ENCODE results near the gene PNPLA1. TPM values are rescaled to one million over a fixed set of nuclear protein-coding genes. Genes with fewer than 3 reads are reported as not detected.
A peak's percentile ranks its signal among the peaks of the same experiment; 100 is the strongest.

PNPLA1 gene
- polyA plus RNA-seq, 3 donors = 3.5 to 3.9 (median 3.8) TPM

DNA sequence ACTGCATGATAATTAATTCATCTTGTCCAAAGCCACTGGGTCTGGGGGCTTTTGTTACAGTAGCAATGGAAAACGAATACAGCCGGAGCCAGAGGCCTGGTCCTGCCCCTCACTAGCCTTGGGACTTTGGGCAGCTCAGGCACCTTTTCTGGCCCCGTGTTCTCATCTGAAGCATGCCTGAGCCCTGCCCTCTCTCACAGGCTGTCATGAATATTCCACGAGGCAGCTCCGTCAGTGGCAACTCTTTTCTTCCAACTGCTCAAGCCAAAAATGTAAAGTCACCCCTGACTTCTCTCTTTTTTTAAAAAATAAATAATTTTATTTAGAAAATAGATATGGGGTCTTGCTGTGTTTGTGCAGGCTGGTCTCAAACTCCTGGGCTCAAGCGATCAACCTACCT lies 61.5 kb downstream of the PNPLA1 start:
- H3K27me3 ChIP-seq (ENCODE audit: control insufficient read depth in 2 of 2, insufficient read depth in 2 of 2, low read length in 2 of 2) = peaks cover 7 to 16% of the 10 kb centered on the region in 2 donors
- TF ChIP-seq, protein P1, sequence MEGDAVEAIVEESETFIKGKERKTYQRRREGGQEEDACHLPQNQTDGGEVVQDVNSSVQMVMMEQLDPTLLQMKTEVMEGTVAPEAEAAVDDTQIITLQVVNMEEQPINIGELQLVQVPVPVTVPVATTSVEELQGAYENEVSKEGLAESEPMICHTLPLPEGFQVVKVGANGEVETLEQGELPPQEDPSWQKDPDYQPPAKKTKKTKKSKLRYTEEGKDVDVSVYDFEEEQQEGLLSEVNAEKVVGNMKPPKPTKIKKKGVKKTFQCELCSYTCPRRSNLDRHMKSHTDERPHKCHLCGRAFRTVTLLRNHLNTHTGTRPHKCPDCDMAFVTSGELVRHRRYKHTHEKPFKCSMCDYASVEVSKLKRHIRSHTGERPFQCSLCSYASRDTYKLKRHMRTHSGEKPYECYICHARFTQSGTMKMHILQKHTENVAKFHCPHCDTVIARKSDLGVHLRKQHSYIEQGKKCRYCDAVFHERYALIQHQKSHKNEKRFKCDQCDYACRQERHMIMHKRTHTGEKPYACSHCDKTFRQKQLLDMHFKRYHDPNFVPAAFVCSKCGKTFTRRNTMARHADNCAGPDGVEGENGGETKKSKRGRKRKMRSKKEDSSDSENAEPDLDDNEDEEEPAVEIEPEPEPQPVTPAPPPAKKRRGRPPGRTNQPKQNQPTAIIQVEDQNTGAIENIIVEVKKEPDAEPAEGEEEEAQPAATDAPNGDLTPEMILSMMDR (IDR thresholded peaks at IDR 0.05) = no peak
- no peak overlapping the region for H3K4me3 ChIP-seq (replicated peaks in 1 of 3; ENCODE audit: low read depth in 2 of 3, low read length in 3 of 3)
- no peaks in the 10 kb centered on the region for H3K9me3 ChIP-seq (replicated peaks in 1 of 2; ENCODE audit: control insufficient read depth in 1 of 2, insufficient read depth in 1 of 2, low read length in 2 of 2)
- Mint-ChIP-seq H3K9me3 (no peaks in the 10 kb centered on the region), H3K4me3 (no peak overlapping the region), H3K36me3 (no peaks in the 10 kb centered on the region), H3K4me1 (peaks cover 18% of the 10 kb centered on the region), H3K27me3 (ENCODE audit: low read depth in 3 of 3) (peaks cover 18 to 28% (median 25%) of the 10 kb centered on the region in 3 donors), H3K27ac (no peak overlapping the region)
- no peak overlapping the region for H3K9ac ChIP-seq (ENCODE audit: insufficient read depth, low read length, poor library complexity, severe bottlenecking)
- no peaks in the 10 kb centered on the region for H4K20me1 ChIP-seq (ENCODE audit: insufficient read depth, low read length)
- H2AFZ ChIP-seq (ENCODE audit: insufficient read depth, low read depth, low read length, poor library complexity, severe bottlenecking) = no peak overlapping the region
- 92% methylated on average over 4 of the region's 6 CpGs for WGBS (ENCODE audit: insufficient coverage)
- H3K36me3 ChIP-seq (replicated peaks in 1 of 2; ENCODE audit: control insufficient read depth in 1 of 2, insufficient read depth in 2 of 2, low read length in 2 of 2) = no peaks in the 10 kb centered on the region
- no peak for DNase-seq
- H3K79me2 ChIP-seq (ENCODE audit: insufficient read depth, low read length) = no peaks in the 10 kb centered on the region
- no peak overlapping the region for H3K4me2 ChIP-seq (replicated peaks; ENCODE audit: extremely low read depth, low read length, poor library complexity, severe bottlenecking)
- no peak overlapping the region for H3K27ac ChIP-seq (ENCODE audit: low read depth in 1 of 2, low read length in 2 of 2)
- intact Hi-C loops (cut with micrococcal nuclease) = no loop called here
- peaks cover 5 to 8% of the 10 kb centered on the region in 2 donors for H3K4me1 ChIP-seq (ENCODE audit: control insufficient read depth in 1 of 2, insufficient read depth in 2 of 2, low read length in 2 of 2)

DNA sequence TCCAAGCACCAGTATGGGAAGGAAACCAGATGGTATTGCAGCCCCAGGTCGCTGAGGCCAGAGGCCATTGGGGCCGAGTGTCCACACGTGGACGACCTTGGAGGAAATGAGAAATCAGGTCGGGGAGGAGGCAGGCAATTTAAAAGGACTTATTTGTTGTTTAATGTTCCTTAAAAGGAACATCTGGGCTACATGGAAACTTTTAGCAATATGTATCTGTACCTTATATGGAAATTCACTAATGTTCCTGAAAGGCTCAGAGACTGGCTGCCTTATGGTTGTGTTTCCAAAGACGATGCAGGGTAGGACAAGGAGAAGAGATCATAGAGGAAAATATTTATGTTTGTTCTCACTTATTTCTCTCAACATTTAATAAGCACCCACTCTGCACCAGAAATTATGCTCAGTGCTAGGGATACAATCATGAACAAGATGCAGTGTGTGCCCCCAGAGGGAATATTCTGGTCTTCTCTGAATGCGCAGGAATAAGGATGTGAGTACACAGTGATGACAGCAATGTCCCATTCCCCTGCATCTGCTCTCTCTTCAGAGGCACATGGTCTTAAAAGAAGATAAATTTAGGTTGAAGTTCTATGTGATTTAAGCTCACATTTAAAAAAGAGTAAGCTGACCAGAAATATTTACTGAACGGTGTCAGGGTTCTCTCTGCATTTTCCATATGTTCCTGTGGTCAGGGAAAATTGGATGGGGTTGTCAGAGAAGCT lies 63.5 kb downstream of the PNPLA1 start:
- no peaks in the 10 kb centered on the region for H4K20me1 ChIP-seq (ENCODE audit: insufficient read depth, low read length)
- intact Hi-C loops (cut with micrococcal nuclease) = no loop called here
- H3K9me3 ChIP-seq (replicated peaks in 1 of 2; ENCODE audit: control insufficient read depth in 1 of 2, insufficient read depth in 1 of 2, low read length in 2 of 2) = no peaks in the 10 kb centered on the region
- TF ChIP-seq, protein P1 (IDR thresholded peaks at IDR 0.05) = no peak
- H2AFZ ChIP-seq (ENCODE audit: insufficient read depth, low read depth, low read length, poor library complexity, severe bottlenecking) = no peak overlapping the region
- H3K27ac ChIP-seq (ENCODE audit: low read depth in 1 of 2, low read length in 2 of 2) = no peak overlapping the region
- H3K27me3 Mint-ChIP-seq (ENCODE audit: low read depth in 3 of 3) = peaks cover 18 to 28% (median 26%) of the 10 kb centered on the region in 3 donors
- H3K4me1 ChIP-seq (ENCODE audit: control insufficient read depth in 1 of 2, insufficient read depth in 2 of 2, low read length in 2 of 2) = peaks cover 0 to 5% of the 10 kb centered on the region in 2 donors
- H3K4me2 ChIP-seq (replicated peaks; ENCODE audit: extremely low read depth, low read length, poor library complexity, severe bottlenecking) = no peak overlapping the region
- no peaks in the 10 kb centered on the region for H3K36me3 Mint-ChIP-seq
- no peaks in the 10 kb centered on the region for H3K79me2 ChIP-seq (ENCODE audit: insufficient read depth, low read length)
- peaks cover 17% of the 10 kb centered on the region for H3K4me1 Mint-ChIP-seq
- H3K9me3 Mint-ChIP-seq = no peaks in the 10 kb centered on the region
- peaks cover 7 to 16% of the 10 kb centered on the region in 2 donors for H3K27me3 ChIP-seq (ENCODE audit: control insufficient read depth in 2 of 2, insufficient read depth in 2 of 2, low read length in 2 of 2)
- no peak overlapping the region for H3K9ac ChIP-seq (ENCODE audit: insufficient read depth, low read length, poor library complexity, severe bottlenecking)
- no peak overlapping the region for H3K4me3 ChIP-seq (replicated peaks in 1 of 3; ENCODE audit: low read depth in 2 of 3, low read length in 3 of 3)
- no peaks in the 10 kb centered on the region for H3K36me3 ChIP-seq (replicated peaks in 1 of 2; ENCODE audit: control insufficient read depth in 1 of 2, insufficient read depth in 2 of 2, low read length in 2 of 2)
- 58% methylated on average over 2 of the region's 8 CpGs for WGBS (ENCODE audit: insufficient coverage)
- peak overlapping the region in 1 of 2 donors; percentile 59 for H3K4me3 Mint-ChIP-seq
- H3K27ac Mint-ChIP-seq = no peak overlapping the region
- DNase-seq = no peak

All from CD14-positive monocyte (primary cell).